ENCODE results near the gene AARS1. TPM values are rescaled to one million over a fixed set of nuclear protein-coding genes. Genes with fewer than 3 reads are reported as not detected.

Gene AARS1
- total RNA-seq, 1 donor from 2014 or later, result 297 TPM

- DNase-seq (ENCODE audit: extremely low spot score, unreplicated experiment), result peak; percentile 74
- H3K36me3 Mint-ChIP-seq (ENCODE audit: unreplicated experiment), result peaks cover 52% of the 10 kb centered on the region
- peaks cover 4% of the 10 kb centered on the region for H3K4me1 Mint-ChIP-seq (ENCODE audit: unreplicated experiment)
- H3K27ac Mint-ChIP-seq (ENCODE audit: unreplicated experiment), result no peak overlapping the region
- no peak overlapping the region for H3K4me3 Mint-ChIP-seq (ENCODE audit: unreplicated experiment)
- H3K9me3 Mint-ChIP-seq (ENCODE audit: unreplicated experiment), result no peaks in the 10 kb centered on the region
- TF ChIP-seq CTCF (IDR thresholded peaks at IDR 0.05), result no peak
- no peaks in the 10 kb centered on the region for H3K27me3 Mint-ChIP-seq (ENCODE audit: unreplicated experiment)
These were observed 31.9 kb downstream of the AARS1 start for GRCh38 chr16:70257391-70257790.

- TF ChIP-seq CTCF (IDR thresholded peaks at IDR 0.05), result no peak
- Mint-ChIP-seq H3K27ac (ENCODE audit: unreplicated experiment) (no peak overlapping the region), H3K4me1 (ENCODE audit: unreplicated experiment) (peaks cover 14% of the 10 kb centered on the region), H3K36me3 (ENCODE audit: unreplicated experiment) (peaks cover 52% of the 10 kb centered on the region), H3K4me3 (ENCODE audit: unreplicated experiment) (no peak overlapping the region), H3K27me3 (ENCODE audit: unreplicated experiment) (no peaks in the 10 kb centered on the region), H3K9me3 (ENCODE audit: unreplicated experiment) (no peaks in the 10 kb centered on the region)
- peak; percentile 71 for DNase-seq (ENCODE audit: extremely low spot score, unreplicated experiment)
These were observed 33.7 kb downstream of the AARS1 start for GRCh38 chr16:70255574-70255973.

GRCh38 chr16:70254965-70255286 is 34.4 kb downstream of the AARS1 start:
- DNase-seq (ENCODE audit: extremely low spot score, unreplicated experiment), result no peak
- no peak overlapping the region for H3K4me3 Mint-ChIP-seq (ENCODE audit: unreplicated experiment)
- H3K9me3 Mint-ChIP-seq (ENCODE audit: unreplicated experiment), result no peaks in the 10 kb centered on the region
- H3K36me3 Mint-ChIP-seq (ENCODE audit: unreplicated experiment), result peaks cover 46% of the 10 kb centered on the region
- no peaks in the 10 kb centered on the region for H3K27me3 Mint-ChIP-seq (ENCODE audit: unreplicated experiment)
- peaks cover 18% of the 10 kb centered on the region for H3K4me1 Mint-ChIP-seq (ENCODE audit: unreplicated experiment)
- no peak overlapping the region for H3K27ac Mint-ChIP-seq (ENCODE audit: unreplicated experiment)
- no peak for TF ChIP-seq CTCF (IDR thresholded peaks at IDR 0.05)

- Mint-ChIP-seq H3K4me3 (ENCODE audit: unreplicated experiment) (no peak overlapping the region), H3K4me1 (ENCODE audit: unreplicated experiment) (peaks cover 20% of the 10 kb centered on the region), H3K27me3 (ENCODE audit: unreplicated experiment) (no peaks in the 10 kb centered on the region), H3K9me3 (ENCODE audit: unreplicated experiment) (no peaks in the 10 kb centered on the region), H3K36me3 (ENCODE audit: unreplicated experiment) (peaks cover 45% of the 10 kb centered on the region), H3K27ac (ENCODE audit: unreplicated experiment) (peak overlapping the region; percentile 72)
- peak; percentile 74 for DNase-seq (ENCODE audit: extremely low spot score, unreplicated experiment)
- peak; percentile 15 for TF ChIP-seq CTCF (IDR thresholded peaks at IDR 0.05)
These were observed 34.9 kb downstream of the AARS1 start for GRCh38 chr16:70254180-70254964.

- H3K27me3 Mint-ChIP-seq (ENCODE audit: unreplicated experiment), result no peaks in the 10 kb centered on the region
- peak; percentile 85 for DNase-seq (ENCODE audit: extremely low spot score, unreplicated experiment)
- H3K4me1 Mint-ChIP-seq (ENCODE audit: unreplicated experiment), result peaks cover 22% of the 10 kb centered on the region
- no peak overlapping the region for H3K4me3 Mint-ChIP-seq (ENCODE audit: unreplicated experiment)
- TF ChIP-seq CTCF (IDR thresholded peaks at IDR 0.05), result peak; percentile 53
- H3K9me3 Mint-ChIP-seq (ENCODE audit: unreplicated experiment), result no peaks in the 10 kb centered on the region
- H3K36me3 Mint-ChIP-seq (ENCODE audit: unreplicated experiment), result peaks cover 39% of the 10 kb centered on the region
- H3K27ac Mint-ChIP-seq (ENCODE audit: unreplicated experiment), result peak overlapping the region; percentile 72
These were observed 35.8 kb downstream of the AARS1 start for GRCh38 chr16:70253291-70254106.

Data from osteocyte (in vitro differentiated cells).